ENCODE results near the gene LURAP1L. TPM values are rescaled to one million over a fixed set of nuclear protein-coding genes. Genes with fewer than 3 reads are reported as not detected.
"Not testable (repeated sequence)": the region's sequence is repeated elsewhere in the genome, so short reads cannot be mapped to it uniquely, and the experiment has no call there.

The LURAP1L gene
- total and polyA plus RNA-seq, 2 donors (not counting 1 experiment from before 2014, with no cell fraction given) = 39.9 to 94.1 TPM

- no peak overlapping the region for H3K4me3 ChIP-seq (replicated peaks in 1 of 4; ENCODE audit: control extremely low read depth in 1 of 4, insufficient read depth in 1 of 4, low read depth in 3 of 4, low read length in 4 of 4)
- H2AFZ ChIP-seq (ENCODE audit: low read length) = no peak overlapping the region
- no peaks in the 10 kb centered on the region for H3K27me3 ChIP-seq (ENCODE audit: control insufficient read depth, insufficient read depth, low read length)
- H3K4me1 ChIP-seq (ENCODE audit: control insufficient read depth, extremely low read depth, insufficient read depth, low read length) = no peaks in the 10 kb centered on the region
- H3K36me3 ChIP-seq (ENCODE audit: control insufficient read depth, insufficient read depth, low read length) = no peaks in the 10 kb centered on the region
- H3K9me3 ChIP-seq (ENCODE audit: control insufficient read depth, insufficient read depth, low read depth, low read length) = no peaks in the 10 kb centered on the region
- H3K27ac ChIP-seq (ENCODE audit: insufficient read depth, low read length) = no peak overlapping the region
- no peak for TF ChIP-seq EZH2 (IDR thresholded peaks at IDR 0.05; ENCODE audit: low read length, missing control alignments)
- TF ChIP-seq, protein P1, sequence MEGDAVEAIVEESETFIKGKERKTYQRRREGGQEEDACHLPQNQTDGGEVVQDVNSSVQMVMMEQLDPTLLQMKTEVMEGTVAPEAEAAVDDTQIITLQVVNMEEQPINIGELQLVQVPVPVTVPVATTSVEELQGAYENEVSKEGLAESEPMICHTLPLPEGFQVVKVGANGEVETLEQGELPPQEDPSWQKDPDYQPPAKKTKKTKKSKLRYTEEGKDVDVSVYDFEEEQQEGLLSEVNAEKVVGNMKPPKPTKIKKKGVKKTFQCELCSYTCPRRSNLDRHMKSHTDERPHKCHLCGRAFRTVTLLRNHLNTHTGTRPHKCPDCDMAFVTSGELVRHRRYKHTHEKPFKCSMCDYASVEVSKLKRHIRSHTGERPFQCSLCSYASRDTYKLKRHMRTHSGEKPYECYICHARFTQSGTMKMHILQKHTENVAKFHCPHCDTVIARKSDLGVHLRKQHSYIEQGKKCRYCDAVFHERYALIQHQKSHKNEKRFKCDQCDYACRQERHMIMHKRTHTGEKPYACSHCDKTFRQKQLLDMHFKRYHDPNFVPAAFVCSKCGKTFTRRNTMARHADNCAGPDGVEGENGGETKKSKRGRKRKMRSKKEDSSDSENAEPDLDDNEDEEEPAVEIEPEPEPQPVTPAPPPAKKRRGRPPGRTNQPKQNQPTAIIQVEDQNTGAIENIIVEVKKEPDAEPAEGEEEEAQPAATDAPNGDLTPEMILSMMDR (conservative IDR thresholded peaks at IDR 0.05 in 1 of 2, IDR thresholded peaks at IDR 0.05 in 1 of 2; ENCODE audit: low read depth in 1 of 2, low read length in 2 of 2) = no peak
- DNase-seq (ENCODE audit: low read depth in 2 of 2) = no peak
- H3K79me2 ChIP-seq (ENCODE audit: control insufficient read depth, insufficient read depth, low read length) = no peaks in the 10 kb centered on the region
- no peaks in the 10 kb centered on the region for H4K20me1 ChIP-seq (ENCODE audit: control insufficient read depth, extremely low read depth, insufficient read depth, low read length)
- H3K4me2 ChIP-seq (ENCODE audit: extremely low read depth, insufficient read depth, low read length) = no peak overlapping the region
- no peak overlapping the region for H3K9ac ChIP-seq (ENCODE audit: insufficient read depth, low read length)
Measured at GRCh38 chr9:12863618-12864017, 88.8 kb downstream of the LURAP1L start.

DNA sequence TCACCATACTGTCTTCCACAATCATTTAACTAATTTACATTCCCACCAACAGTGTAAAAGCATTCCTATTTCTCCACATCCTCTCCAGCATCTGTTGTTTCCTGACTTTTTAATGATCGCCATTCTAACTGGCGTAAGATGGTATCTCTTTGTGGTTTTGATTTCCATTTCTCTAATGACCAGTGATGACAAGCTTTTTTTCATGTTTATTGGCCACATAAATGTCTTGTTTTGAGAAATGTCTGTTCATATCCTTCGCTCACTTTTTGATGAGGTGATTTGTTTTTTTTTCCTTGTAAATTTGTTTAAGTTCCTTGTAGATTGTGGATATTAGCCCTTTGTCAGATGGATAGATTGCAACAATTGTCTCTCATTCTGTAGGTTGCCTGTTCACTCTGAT is 90.6 kb downstream of the LURAP1L start:
- not testable (repeated sequence) for H3K9ac ChIP-seq (ENCODE audit: insufficient read depth, low read length); DNase-seq (ENCODE audit: low read depth in 2 of 2); H3K79me2 ChIP-seq (ENCODE audit: control insufficient read depth, insufficient read depth, low read length); H3K4me1 ChIP-seq (ENCODE audit: control insufficient read depth, extremely low read depth, insufficient read depth, low read length); H3K4me2 ChIP-seq (ENCODE audit: extremely low read depth, insufficient read depth, low read length); H3K4me3 ChIP-seq (replicated peaks in 1 of 4; ENCODE audit: control extremely low read depth in 1 of 4, insufficient read depth in 1 of 4, low read depth in 3 of 4, low read length in 4 of 4); H3K36me3 ChIP-seq (ENCODE audit: control insufficient read depth, insufficient read depth, low read length); H4K20me1 ChIP-seq (ENCODE audit: control insufficient read depth, extremely low read depth, insufficient read depth, low read length); H3K9me3 ChIP-seq (ENCODE audit: control insufficient read depth, insufficient read depth, low read depth, low read length); H2AFZ ChIP-seq (ENCODE audit: low read length); H3K27ac ChIP-seq (ENCODE audit: insufficient read depth, low read length); H3K27me3 ChIP-seq (ENCODE audit: control insufficient read depth, insufficient read depth, low read length)

Other genes starting within 250 kb of the LURAP1L start
- gene TYRP1, start 81.6 kb upstream of the LURAP1L start, total RNA-seq = 0.17 TPM in 1 of 2 replicates, not detected in the other
- 0.11 TPM in 2 replicates for gene TYRP1, start 81.6 kb upstream of the LURAP1L start, polyA plus RNA-seq